Tibial nerve (tissue), 4 donors: ENCODE data around the gene CALCOCO1. TPM values are rescaled to one million over a fixed set of nuclear protein-coding genes. Genes with fewer than 3 reads are reported as not detected.

Source experiments
- DNase-seq, 2 donors: peaks; one replicate each; pipeline ENCODE4 v3.0.0-alpha.2; 2019; ENCODE audit warnings: low spot score in 2 of 2
- H3K27ac ChIP-seq, 4 donors: fragments of 200-600 bp; sonication (generic) in 3 of 4; one replicate each; pipeline ENCODE4 v1.5.1; 2017 to 2019; ENCODE audit warnings: mild to moderate bottlenecking in 1 of 4
- H3K27me3 ChIP-seq, 2 donors: fragments of 200-600 bp; sonication (generic) in 1 of 2; one replicate each; pipeline versions ENCODE4 v1.5.1 to v1.6.0; 2017 to 2019
- H3K36me3 ChIP-seq, 3 donors: fragments of 200-600 bp; sonication (generic); one replicate each; pipeline ENCODE4 v1.5.1; 2018 to 2019
- H3K4me1 ChIP-seq, 4 donors: fragments of 200-600 bp; sonication (generic) in 3 of 4; one replicate each; pipeline ENCODE4 v1.5.1; 2017 to 2019
- H3K4me3 ChIP-seq, 4 donors: fragments of 200-600 bp; sonication (generic) in 3 of 4; one replicate each; pipeline ENCODE4 v1.5.1; 2017 to 2019; ENCODE audit warnings: mild to moderate bottlenecking in 1 of 4, moderate library complexity in 1 of 4
- H3K9me3 ChIP-seq, 4 donors: fragments of 200-600 bp; sonication (generic) in 3 of 4; one replicate each; pipeline ENCODE4 v1.5.1; 2017 to 2019
- EP300 ChIP-seq, 2 donors: sonication (generic); formaldehyde crosslinking; IDR thresholded peaks; one replicate each; pipeline ENCODE4 v1.6.1; 2017; ENCODE audit warnings: antibody characterized with exemption in 2 of 2, mild to moderate bottlenecking in 1 of 2
- POLR2A ChIP-seq, 2 donors: fragments of 450-650 bp; IDR thresholded peaks; one replicate each; pipeline ENCODE4 v1.6.1; 2017; ENCODE audit warnings: antibody characterized with exemption in 2 of 2, mild to moderate bottlenecking in 2 of 2, moderate library complexity in 2 of 2
- WGBS, 2 donors: methylation state at CpG; one replicate each; pipeline ENCODE4 v1.1.5; 2018; 5-methylcytosine and 5-hydroxymethylcytosine counted together
- total RNA-seq, 4 donors: library from RNA; depleted of rRNA; stranded (reverse); fragments of >200 nt; gene quantifications; one replicate each; pipeline ENCODE4 v1.1.0, GENCODE V29; 2016
- TF ChIP-seq, protein P1 (sequence below), 5 experiments: fragments of 200-600 bp in 3 of 5; fragments of 450-650 bp in 2 of 5; sonication (generic) in 3 of 5; IDR thresholded peaks; one replicate each; pipeline ENCODE4 v1.5.1; 2016 to 2019; ENCODE audit warnings: antibody characterized with exemption in 5 of 5, mild to moderate bottlenecking in 3 of 5, moderate library complexity in 2 of 5

CALCOCO1 gene
- total RNA-seq, 4 donors from 2014 or later, result 226 to 383 (median 285) TPM

DNA sequence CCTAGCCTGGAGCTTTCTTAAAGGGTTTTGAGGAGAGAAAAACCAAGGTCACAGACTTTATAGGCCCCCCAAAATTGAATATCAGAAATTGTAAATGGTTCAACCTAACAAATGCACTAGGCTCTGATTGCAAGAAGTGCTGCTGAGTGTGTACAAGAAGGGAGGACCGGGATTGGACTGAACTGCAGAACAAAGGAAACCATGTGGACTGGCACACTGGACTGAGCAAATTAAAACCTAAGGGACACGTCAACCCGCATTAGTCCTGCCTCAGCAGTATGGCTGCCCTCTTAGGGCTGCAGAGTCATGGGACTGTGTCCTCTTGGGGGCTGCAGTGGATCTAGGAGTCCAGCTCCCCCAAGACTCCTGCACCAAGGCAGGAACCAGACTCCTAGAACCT is 25.4 kb upstream of the CALCOCO1 start:
- H3K9me3 ChIP-seq, result no peaks in the 10 kb centered on the region
- no peaks in the 10 kb centered on the region for H3K36me3 ChIP-seq
- H3K4me3 ChIP-seq, result no peak overlapping the region
- no peak for DNase-seq
- H3K27ac ChIP-seq, result no peak overlapping the region
- peaks cover 0 to 93% of the 10 kb centered on the region in 2 donors for H3K27me3 ChIP-seq
- no peak for TF ChIP-seq EP300 (IDR thresholded peaks at IDR 0.05)
- TF ChIP-seq, protein P1, sequence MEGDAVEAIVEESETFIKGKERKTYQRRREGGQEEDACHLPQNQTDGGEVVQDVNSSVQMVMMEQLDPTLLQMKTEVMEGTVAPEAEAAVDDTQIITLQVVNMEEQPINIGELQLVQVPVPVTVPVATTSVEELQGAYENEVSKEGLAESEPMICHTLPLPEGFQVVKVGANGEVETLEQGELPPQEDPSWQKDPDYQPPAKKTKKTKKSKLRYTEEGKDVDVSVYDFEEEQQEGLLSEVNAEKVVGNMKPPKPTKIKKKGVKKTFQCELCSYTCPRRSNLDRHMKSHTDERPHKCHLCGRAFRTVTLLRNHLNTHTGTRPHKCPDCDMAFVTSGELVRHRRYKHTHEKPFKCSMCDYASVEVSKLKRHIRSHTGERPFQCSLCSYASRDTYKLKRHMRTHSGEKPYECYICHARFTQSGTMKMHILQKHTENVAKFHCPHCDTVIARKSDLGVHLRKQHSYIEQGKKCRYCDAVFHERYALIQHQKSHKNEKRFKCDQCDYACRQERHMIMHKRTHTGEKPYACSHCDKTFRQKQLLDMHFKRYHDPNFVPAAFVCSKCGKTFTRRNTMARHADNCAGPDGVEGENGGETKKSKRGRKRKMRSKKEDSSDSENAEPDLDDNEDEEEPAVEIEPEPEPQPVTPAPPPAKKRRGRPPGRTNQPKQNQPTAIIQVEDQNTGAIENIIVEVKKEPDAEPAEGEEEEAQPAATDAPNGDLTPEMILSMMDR (IDR thresholded peaks at IDR 0.05), result no peak
- no peak for TF ChIP-seq POLR2A (IDR thresholded peaks at IDR 0.05)
- 84 to 93% methylated on average over 3 of the region's 3 CpGs for WGBS, 2 donors
- H3K4me1 ChIP-seq, result peaks cover 0 to 32% (median 16%) of the 10 kb centered on the region in 4 donors

DNA sequence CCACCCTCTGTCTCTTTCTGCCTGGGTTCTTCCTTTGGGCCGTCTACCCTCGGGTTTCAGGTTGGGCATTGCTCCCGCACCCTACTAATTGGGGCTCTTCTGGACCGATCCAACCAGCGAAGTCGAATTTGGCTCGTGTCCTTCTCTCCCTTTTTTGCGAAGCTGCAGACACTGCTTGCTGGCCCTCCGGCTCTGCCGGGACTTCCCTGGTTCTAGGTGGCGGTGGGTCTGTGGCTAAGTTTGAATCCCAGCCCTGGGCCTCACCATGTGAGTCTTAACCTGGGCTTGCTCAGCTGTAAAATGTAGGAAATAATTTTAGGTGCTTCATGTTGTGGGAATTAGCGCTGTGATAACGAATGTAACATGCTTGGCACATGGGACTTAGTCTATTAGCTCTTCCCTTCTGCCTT is 24.9 kb upstream of the CALCOCO1 start:
- no peak for DNase-seq
- H3K4me1 ChIP-seq, result peaks cover 0 to 33% (median 16%) of the 10 kb centered on the region in 4 donors
- 49 to 56% methylated on average over 13 of the region's 13 CpGs for WGBS, 2 donors
- H3K4me3 ChIP-seq, result peak overlapping the region; percentile 37 to 57 (median 44)
- peak overlapping the region in 1 of 4 donors; percentile 57 for H3K27ac ChIP-seq
- TF ChIP-seq EP300 (IDR thresholded peaks at IDR 0.05) (no peak), POLR2A (IDR thresholded peaks at IDR 0.05) (no peak)
- TF ChIP-seq, protein P1 (IDR thresholded peaks at IDR 0.05), result no peak
- peaks cover 0 to 93% of the 10 kb centered on the region in 2 donors for H3K27me3 ChIP-seq
- H3K36me3 ChIP-seq, result no peaks in the 10 kb centered on the region
- H3K9me3 ChIP-seq, result no peaks in the 10 kb centered on the region

DNA sequence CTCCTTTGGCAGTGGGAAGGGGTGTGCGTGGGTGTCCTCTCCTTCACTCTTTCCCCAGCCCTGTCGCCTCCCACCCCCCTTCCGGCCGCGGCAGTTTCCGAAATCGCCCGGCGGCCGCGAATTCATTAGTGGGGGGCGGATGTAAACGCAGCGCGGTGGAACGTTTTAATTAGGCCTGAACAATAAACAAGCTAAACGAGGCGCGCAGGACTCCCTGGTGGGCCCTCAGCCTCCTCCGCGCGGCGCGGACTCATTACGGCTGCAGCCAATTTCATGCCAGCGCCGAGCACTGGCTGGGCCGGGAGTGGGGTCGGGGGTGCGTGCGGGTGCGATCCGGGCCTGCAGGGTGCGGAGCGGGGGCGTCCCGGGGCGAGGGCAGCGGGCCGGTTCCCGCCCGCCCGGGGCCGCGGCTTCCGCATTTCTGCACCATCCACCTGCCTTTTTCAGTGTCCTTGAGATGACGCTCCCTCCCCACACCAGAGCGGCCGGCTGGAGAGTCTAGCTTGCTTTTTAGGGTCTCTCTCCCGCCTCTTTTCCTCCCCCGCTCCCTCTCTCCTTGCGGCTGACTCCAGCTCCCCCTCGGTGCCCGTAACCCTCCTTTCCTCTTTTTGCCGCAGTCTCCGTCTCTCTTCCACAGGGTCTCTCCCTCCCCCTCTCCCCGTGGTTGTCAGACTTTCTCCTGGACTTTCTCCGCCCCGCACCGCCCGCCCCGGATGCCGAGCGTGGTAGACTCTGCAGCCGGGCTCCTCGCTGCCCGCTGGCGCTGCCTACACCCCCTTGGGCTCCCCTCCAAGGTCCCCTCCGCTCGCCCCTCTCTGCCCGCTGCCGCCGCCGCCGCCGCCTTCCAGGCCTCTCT is 24.3 kb upstream of the CALCOCO1 start, which contains the start of gene CISTR:
Gene CISTR, minus strand, starts transcription at position 644 of the 856 bp plus-strand sequence.
- Histone ChIP-seq H3K27me3 (peaks cover 0 to 91% of the 10 kb centered on the region in 2 donors), H3K4me3 (peak within 1 kb of the TSS; percentile 37 to 57 (median 44)), H3K27ac (peak within 1 kb of the TSS in 1 of 4 donors; percentile 57), H3K4me1 (peaks cover 0 to 34% (median 19%) of the 10 kb centered on the region in 4 donors), H3K36me3 (no peaks in the 10 kb centered on the region), H3K9me3 (no peaks in the 10 kb centered on the region)
- no peak for TF ChIP-seq POLR2A (IDR thresholded peaks at IDR 0.05)
- 3 to 7% methylated on average over 64 to 69 of the region's 76 CpGs for WGBS, 2 donors
- no peak for DNase-seq

DNA sequence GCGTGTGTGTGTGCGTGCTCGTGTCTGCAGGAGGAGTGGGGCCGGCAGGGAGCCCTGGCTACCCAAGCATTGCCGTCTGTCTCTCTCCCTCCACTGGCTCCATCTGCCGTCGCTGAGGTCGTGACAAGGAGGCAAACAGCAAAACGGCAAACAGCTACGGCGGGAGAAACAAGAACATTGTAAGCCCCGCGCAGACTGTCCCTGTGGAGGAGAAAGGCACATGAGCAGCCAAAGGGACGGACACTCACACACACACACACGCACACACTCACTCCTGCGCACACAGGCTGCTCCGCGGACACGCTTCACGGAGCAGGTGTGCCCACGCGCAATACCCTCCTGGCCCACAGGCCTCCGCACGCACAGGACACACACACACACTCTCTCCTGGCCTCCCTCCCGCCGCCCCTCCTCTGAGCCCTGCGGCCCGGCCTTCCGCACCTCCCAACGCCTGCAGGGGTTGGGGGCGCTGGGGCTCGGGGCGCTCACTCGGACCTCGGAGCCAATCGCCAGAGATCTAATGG is 23.6 kb upstream of the CALCOCO1 start:
- 1 to 7% methylated on average over 23 to 25 of the region's 36 CpGs for WGBS, 2 donors

DNA sequence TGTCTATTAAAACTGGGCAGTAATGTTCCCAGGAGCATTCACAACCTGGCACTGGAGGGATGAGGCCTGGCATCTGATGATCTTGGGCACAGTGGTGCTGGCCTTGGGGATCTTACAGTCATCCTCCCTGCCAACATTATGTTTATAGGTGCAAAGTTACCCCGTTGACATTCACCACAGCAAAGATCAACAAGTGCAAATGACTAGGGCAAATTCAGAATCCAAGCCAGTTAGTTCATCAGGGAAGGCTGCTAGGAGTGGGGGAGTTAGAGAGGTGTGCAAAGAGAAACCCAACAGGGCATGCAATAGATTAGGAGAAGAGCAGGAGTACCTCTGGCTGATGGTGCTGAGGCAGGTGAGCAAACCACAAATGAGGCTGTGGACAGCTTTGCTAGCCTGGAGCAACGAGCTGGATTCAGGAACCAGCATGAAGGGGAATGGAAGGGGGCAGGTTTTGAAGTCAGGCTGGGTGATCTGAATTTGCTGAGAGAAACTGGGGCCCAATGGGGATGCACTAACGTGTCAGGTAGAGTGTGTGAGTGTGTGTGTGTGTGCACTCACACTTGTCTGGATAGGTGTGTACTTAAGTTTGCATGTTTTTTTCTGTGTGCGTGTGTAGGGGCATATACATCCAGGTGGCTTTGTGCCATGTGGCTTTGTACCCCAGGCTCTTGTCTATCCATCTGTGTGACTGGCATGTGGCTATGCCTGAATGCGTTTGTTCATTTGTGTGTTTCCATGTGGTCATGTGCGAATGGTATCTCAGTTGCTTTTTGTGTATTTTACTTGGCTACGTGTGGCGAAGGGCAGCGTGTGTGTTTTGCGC is 22.9 kb upstream of the CALCOCO1 start:
- 54 to 69% methylated on average over 10 of the region's 10 CpGs for WGBS, 2 donors

More for the DNA sequence above, 23.6 kb upstream of the CALCOCO1 start:
- H3K4me3 ChIP-seq, result peak overlapping the region; percentile 37 to 57 (median 44)
- H3K9me3 ChIP-seq, result no peaks in the 10 kb centered on the region
- H3K27me3 ChIP-seq, result peaks cover 0 to 84% of the 10 kb centered on the region in 2 donors
- TF ChIP-seq, protein P1 (IDR thresholded peaks at IDR 0.05), result no peak
- TF ChIP-seq EP300 (IDR thresholded peaks at IDR 0.05) (no peak), POLR2A (IDR thresholded peaks at IDR 0.05) (no peak)
- no peak for DNase-seq
- no peaks in the 10 kb centered on the region for H3K36me3 ChIP-seq
- H3K27ac ChIP-seq, result peak overlapping the region in 1 of 4 donors; percentile 57
- peaks cover 0 to 34% (median 21%) of the 10 kb centered on the region in 4 donors for H3K4me1 ChIP-seq

More for the DNA sequence above, 22.9 kb upstream of the CALCOCO1 start:
- peak overlapping the region in 2 of 4 donors; percentile 42 to 57 for H3K4me3 ChIP-seq
- H3K27me3 ChIP-seq, result peaks cover 0 to 78% of the 10 kb centered on the region in 2 donors
- peaks cover 0 to 34% (median 21%) of the 10 kb centered on the region in 4 donors for H3K4me1 ChIP-seq
- DNase-seq, result no peak
- TF ChIP-seq EP300 (IDR thresholded peaks at IDR 0.05) (no peak), POLR2A (IDR thresholded peaks at IDR 0.05) (no peak)
- TF ChIP-seq, protein P1 (IDR thresholded peaks at IDR 0.05), result no peak
- no peaks in the 10 kb centered on the region for H3K36me3 ChIP-seq
- H3K27ac ChIP-seq, result no peak overlapping the region
- H3K9me3 ChIP-seq, result no peaks in the 10 kb centered on the region
